ENCODE measurements around the gene SYT6. TPM values are rescaled to one million over a fixed set of nuclear protein-coding genes. Genes with fewer than 3 reads are reported as not detected.

The SYT6 gene
- total RNA-seq, 1 donor from 2014 or later = not detected

- Mint-ChIP-seq H3K9me3 (no peaks in the 10 kb centered on the region), H3K4me3 (no peak overlapping the region), H3K36me3 (ENCODE audit: low read depth) (no peaks in the 10 kb centered on the region), H3K4me1 (no peaks in the 10 kb centered on the region), H3K27ac (no peak overlapping the region), H3K27me3 (peaks cover 21% of the 10 kb centered on the region)
- DNase-seq = no peak
- intact Hi-C loops (cut with micrococcal nuclease) = no loop called here
Measured at GRCh38 chr1:114087495-114087894, 66.2 kb downstream of the SYT6 start.

DNA sequence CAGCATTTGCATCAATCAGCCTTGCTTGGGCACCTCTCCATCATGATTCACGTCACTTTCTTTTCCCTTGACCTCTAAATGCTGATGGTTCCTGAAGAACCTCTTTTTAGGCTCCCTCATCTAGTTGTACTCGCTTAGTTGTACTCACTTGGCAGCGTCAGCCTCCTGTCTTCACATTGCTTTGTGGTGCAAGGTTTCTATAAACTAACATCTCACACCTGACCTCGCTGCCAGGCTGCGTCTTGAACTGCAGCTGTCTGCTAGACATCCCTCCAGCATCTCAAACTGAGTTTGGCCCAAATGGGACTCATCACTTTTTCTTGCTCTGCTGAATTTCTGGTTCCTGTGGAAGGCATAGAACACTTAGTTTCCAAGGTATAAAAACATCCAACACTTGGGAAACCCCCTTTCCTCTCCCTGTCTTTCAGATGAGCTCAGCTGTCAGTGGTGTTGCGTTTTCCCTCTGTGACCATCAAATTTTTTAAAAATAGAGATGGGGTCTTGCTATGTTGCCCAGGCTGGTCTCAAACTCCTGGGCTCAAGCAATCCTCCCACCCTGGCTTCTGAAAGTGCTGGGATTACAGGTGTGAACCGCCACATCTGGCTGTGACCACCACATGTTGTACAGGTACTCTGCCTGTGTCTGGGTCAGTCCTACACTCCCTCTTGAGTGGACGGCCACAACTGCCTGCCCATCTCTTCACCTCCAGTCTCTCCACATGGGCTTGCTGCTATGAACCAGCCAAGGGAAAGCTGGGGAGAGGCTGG is 66.9 kb downstream of the SYT6 start:
- intact Hi-C loops (cut with micrococcal nuclease) = no loop called here
- Mint-ChIP-seq H3K27me3 (peaks cover 19% of the 10 kb centered on the region), H3K9me3 (no peaks in the 10 kb centered on the region), H3K4me3 (no peak overlapping the region), H3K36me3 (ENCODE audit: low read depth) (no peaks in the 10 kb centered on the region), H3K4me1 (no peaks in the 10 kb centered on the region), H3K27ac (no peak overlapping the region)
- DNase-seq = no peak

DNA sequence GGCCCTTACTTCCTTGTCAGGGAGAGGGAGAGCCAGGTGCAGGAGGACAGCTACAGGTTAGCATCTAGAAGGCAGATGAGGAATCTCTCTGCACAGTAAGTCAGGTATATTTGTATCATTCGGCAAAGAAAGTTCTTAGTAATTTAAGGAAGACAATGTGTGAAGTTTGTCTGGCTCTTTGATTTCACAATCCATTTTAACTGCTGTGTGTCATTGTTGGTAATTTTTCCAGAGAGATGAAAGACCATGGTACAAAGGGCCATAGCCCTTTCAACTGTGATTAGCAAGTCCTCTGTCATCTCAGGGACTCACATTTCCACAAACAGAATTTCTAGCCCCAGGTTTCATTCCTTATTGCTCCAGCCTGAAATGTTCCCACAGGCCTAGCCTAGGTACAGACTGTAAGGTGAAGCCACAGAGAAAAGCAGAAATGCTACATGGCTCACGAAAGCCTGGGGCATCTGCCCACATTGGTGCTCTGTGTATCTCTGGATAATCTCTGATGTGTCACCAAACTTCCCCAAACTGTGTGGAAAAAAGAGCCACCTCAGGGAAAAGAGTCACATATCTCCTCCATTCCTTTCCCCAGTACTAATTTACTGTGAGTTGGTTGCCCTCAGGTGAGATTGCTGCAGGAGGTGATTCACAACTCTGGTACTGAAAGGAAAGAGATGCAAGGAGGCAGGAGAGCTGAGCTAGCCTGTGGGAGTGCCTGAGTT is 70.6 kb downstream of the SYT6 start:
- intact Hi-C loops (cut with micrococcal nuclease) = no loop called here
- peaks cover 10% of the 10 kb centered on the region for H3K27me3 Mint-ChIP-seq
- no peak overlapping the region for H3K27ac Mint-ChIP-seq
- no peak overlapping the region for H3K4me3 Mint-ChIP-seq
- no peaks in the 10 kb centered on the region for H3K9me3 Mint-ChIP-seq
- DNase-seq = no peak
- H3K36me3 Mint-ChIP-seq (ENCODE audit: low read depth) = no peaks in the 10 kb centered on the region
- H3K4me1 Mint-ChIP-seq = peaks cover 3% of the 10 kb centered on the region

GRCh38 chr1:114082304-114082630 is 71.4 kb downstream of the SYT6 start:
- H3K4me1 Mint-ChIP-seq = peaks cover 5% of the 10 kb centered on the region
- no peak for DNase-seq
- intact Hi-C loops (cut with micrococcal nuclease) = no loop called here
- no peak overlapping the region for H3K4me3 Mint-ChIP-seq
- H3K9me3 Mint-ChIP-seq = no peaks in the 10 kb centered on the region
- H3K36me3 Mint-ChIP-seq (ENCODE audit: low read depth) = no peaks in the 10 kb centered on the region
- H3K27me3 Mint-ChIP-seq = peaks cover 10% of the 10 kb centered on the region
- no peak overlapping the region for H3K27ac Mint-ChIP-seq

- intact Hi-C loops (cut with micrococcal nuclease) = no loop called here
- no peak overlapping the region for H3K4me3 Mint-ChIP-seq
- peaks cover 10% of the 10 kb centered on the region for H3K27me3 Mint-ChIP-seq
- H3K4me1 Mint-ChIP-seq = peaks cover 5% of the 10 kb centered on the region
- no peak overlapping the region for H3K27ac Mint-ChIP-seq
- DNase-seq = no peak
- H3K36me3 Mint-ChIP-seq (ENCODE audit: low read depth) = no peaks in the 10 kb centered on the region
- H3K9me3 Mint-ChIP-seq = no peaks in the 10 kb centered on the region
Measured at GRCh38 chr1:114081437-114082303, 72.0 kb downstream of the SYT6 start.

DNA sequence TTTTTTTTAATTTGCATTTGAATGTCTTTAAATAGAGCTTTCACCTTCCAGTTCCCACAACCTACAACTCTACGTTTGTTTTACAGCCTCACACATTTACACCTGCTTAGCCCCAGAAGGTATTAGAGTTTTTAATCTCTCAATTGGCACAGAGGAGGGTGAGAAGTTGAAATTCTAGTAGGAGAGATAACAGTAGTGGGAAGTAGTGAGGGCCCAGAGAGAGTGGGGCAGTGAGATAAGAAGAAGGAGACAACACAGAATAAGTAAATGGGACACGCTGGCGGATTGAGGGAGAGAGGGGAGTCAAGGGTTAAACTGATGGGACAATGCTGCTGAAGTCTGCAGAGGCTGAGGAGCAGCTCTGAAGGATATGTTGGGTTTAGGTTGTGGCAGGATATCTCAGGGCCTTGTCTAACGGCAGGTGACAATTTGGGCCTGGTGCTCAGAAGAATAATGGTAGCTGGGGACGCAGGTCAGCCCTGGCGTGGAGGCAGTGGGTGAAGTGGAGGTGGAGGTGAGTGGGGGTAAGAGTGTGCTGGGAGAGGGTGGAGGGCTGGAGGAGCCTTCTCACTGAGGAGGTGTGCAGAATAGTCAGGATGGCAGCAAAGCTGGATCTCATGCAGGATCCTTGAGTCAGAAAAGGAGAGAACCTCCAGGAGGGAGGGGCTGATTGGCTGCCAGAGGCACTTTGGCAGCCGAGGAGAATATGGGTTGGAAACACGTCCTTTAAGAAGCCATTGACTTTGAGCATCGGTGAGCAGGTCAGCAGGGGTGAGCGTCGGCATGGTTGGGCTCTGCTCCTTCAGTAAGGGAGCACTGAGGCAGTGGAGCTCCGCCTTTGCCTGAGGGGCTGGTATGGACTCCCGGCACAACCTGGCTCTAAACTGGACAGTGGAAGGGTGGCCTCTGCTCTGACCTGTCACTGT is 72.9 kb downstream of the SYT6 start:
- DNase-seq = no peak
- Mint-ChIP-seq H3K27ac (no peak overlapping the region), H3K4me3 (no peak overlapping the region), H3K27me3 (peaks cover 10% of the 10 kb centered on the region), H3K4me1 (peaks cover 5% of the 10 kb centered on the region), H3K36me3 (ENCODE audit: low read depth) (no peaks in the 10 kb centered on the region), H3K9me3 (no peaks in the 10 kb centered on the region)
- intact Hi-C loops (cut with micrococcal nuclease) = no loop called here

GRCh38 chr1:114079596-114080190 is 74.0 kb downstream of the SYT6 start:
- peaks cover 5% of the 10 kb centered on the region for H3K4me1 Mint-ChIP-seq
- no peaks in the 10 kb centered on the region for H3K9me3 Mint-ChIP-seq
- peaks cover 10% of the 10 kb centered on the region for H3K27me3 Mint-ChIP-seq
- H3K27ac Mint-ChIP-seq = no peak overlapping the region
- H3K36me3 Mint-ChIP-seq (ENCODE audit: low read depth) = no peaks in the 10 kb centered on the region
- DNase-seq = no peak
- no peak overlapping the region for H3K4me3 Mint-ChIP-seq
- intact Hi-C loops (cut with micrococcal nuclease) = no loop called here

- Mint-ChIP-seq H3K27me3 (peaks cover 4% of the 10 kb centered on the region), H3K4me1 (peaks cover 5% of the 10 kb centered on the region), H3K36me3 (ENCODE audit: low read depth) (no peaks in the 10 kb centered on the region), H3K27ac (no peak overlapping the region), H3K4me3 (no peak overlapping the region), H3K9me3 (peaks cover 8% of the 10 kb centered on the region)
- DNase-seq = no peak
- intact Hi-C loops (cut with micrococcal nuclease) = no loop called here
Measured at GRCh38 chr1:114078116-114078515, 75.6 kb downstream of the SYT6 start.

GRCh38 chr1:114077188-114077587 is 76.5 kb downstream of the SYT6 start:
- H3K27ac Mint-ChIP-seq = no peak overlapping the region
- intact Hi-C loops (cut with micrococcal nuclease) = no loop called here

GRCh38 chr1:114076308-114076707 is 77.4 kb downstream of the SYT6 start:
- Mint-ChIP-seq H3K4me1 (peaks cover 5% of the 10 kb centered on the region), H3K4me3 (no peak overlapping the region), H3K9me3 (peaks cover 8% of the 10 kb centered on the region), H3K27ac (no peak overlapping the region), H3K27me3 (peaks cover 4% of the 10 kb centered on the region), H3K36me3 (ENCODE audit: low read depth) (no peaks in the 10 kb centered on the region)
- DNase-seq = no peak
- intact Hi-C loops (cut with micrococcal nuclease) = no loop called here

More at GRCh38 chr1:114077188-114077587, 76.5 kb downstream of the SYT6 start:
- Mint-ChIP-seq H3K9me3 (peaks cover 8% of the 10 kb centered on the region), H3K4me1 (peaks cover 5% of the 10 kb centered on the region), H3K36me3 (ENCODE audit: low read depth) (no peaks in the 10 kb centered on the region), H3K4me3 (no peak overlapping the region), H3K27me3 (peaks cover 4% of the 10 kb centered on the region)
- DNase-seq = no peak

DNA sequence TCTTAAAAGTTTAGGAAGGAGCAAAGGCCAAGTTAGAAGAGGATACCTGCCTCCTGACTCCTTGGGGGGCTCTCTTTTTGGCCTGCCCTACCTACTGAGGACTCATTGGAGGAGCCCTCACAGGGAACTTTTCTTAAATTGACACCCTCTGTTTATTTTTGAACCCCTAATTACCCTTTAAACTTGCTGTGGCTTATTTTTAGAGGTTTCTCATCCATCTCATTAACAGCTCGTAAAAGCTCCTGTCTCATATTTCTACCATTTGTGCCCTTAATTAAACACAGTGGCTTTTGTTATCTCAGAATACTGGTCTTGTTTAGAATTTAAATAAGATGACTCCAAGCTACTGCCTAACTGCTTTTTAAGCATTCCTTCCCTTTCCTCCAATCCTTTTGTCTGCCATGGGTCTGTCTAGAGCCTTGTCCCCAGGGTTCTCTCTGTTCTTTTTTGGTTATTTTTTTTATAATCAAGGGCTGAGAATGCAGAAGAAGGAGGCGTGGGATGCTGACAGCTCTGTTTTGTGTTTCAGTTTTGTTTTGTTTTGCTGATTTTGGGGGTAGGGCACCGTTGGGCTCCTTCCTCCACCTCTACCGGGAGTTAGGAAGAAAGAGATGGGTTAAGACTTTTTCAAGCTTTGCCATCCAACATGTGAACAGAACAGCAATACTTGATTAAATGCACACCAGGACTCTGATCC is 78.0 kb downstream of the SYT6 start:
- Mint-ChIP-seq H3K27me3 (peaks cover 4% of the 10 kb centered on the region), H3K4me3 (no peak overlapping the region), H3K27ac (no peak overlapping the region), H3K9me3 (peaks cover 8% of the 10 kb centered on the region), H3K4me1 (peaks cover 5% of the 10 kb centered on the region), H3K36me3 (ENCODE audit: low read depth) (no peaks in the 10 kb centered on the region)
- DNase-seq = no peak
- intact Hi-C loops (cut with micrococcal nuclease) = no loop called here

GRCh38 chr1:114075105-114075504 is 78.6 kb downstream of the SYT6 start:
- no peak overlapping the region for H3K4me3 Mint-ChIP-seq
- no peak overlapping the region for H3K27ac Mint-ChIP-seq
- intact Hi-C loops (cut with micrococcal nuclease) = no loop called here
- no peaks in the 10 kb centered on the region for H3K36me3 Mint-ChIP-seq (ENCODE audit: low read depth)
- H3K4me1 Mint-ChIP-seq = peaks cover 5% of the 10 kb centered on the region
- H3K9me3 Mint-ChIP-seq = peaks cover 8% of the 10 kb centered on the region
- no peak for DNase-seq
- H3K27me3 Mint-ChIP-seq = peaks cover 4% of the 10 kb centered on the region
